GM13976 (cell line): Measurements from ENCODE around the gene NTM.

Experiments used
- DNase-seq: peaks from one replicate; pipeline ENCODE4 v3.0.0; 2012; ENCODE audit warnings: low spot score
- CTCF ChIP-seq: IDR thresholded peaks from 2 replicates; pipeline ENCODE4 v1.5.1; 2012; ENCODE audit warnings: borderline replicate concordance, mild to moderate bottlenecking; ENCODE audit not compliant: insufficient read depth; ENCODE audit errors: extremely low read depth, missing control alignments, control extremely low read depth
- in situ Hi-C: fragments of 300-500 bp; cut with MboI; formaldehyde crosslinking; loops from one replicate; pipeline ENCODE4 v1.12.0; 2022; ENCODE audit warnings: low sequenced_read_pairs, mixed read lengths, inconsistent platforms; ENCODE audit not compliant: unreplicated experiment

Gene NTM

GRCh38 chr11:132226522-132226921 is 856.1 kb downstream of the NTM start:
- in situ Hi-C loops: no loop called here
- no peak for TF ChIP-seq CTCF
- DNase-seq: no peak

- in situ Hi-C loops: no loop called here
- no peak for DNase-seq
Observed at GRCh38 chr11:132228746-132229325, 858.4 kb downstream of the NTM start.

GRCh38 chr11:132231656-132232347 is 861.4 kb downstream of the NTM start:
- in situ Hi-C loops: no loop called here
- no peak for DNase-seq
- TF ChIP-seq CTCF: no peak

More at GRCh38 chr11:132228746-132229325, 858.4 kb downstream of the NTM start:
- TF ChIP-seq CTCF: no peak

- DNase-seq: no peak
- TF ChIP-seq CTCF: no peak
- in situ Hi-C loops: no loop called here
Observed at GRCh38 chr11:132234878-132235277, 864.5 kb downstream of the NTM start.

- no peak for DNase-seq
- in situ Hi-C loops: no loop called here
- TF ChIP-seq CTCF: no peak
Observed at GRCh38 chr11:132237781-132238180, 867.4 kb downstream of the NTM start.

- in situ Hi-C loops: no loop called here
- TF ChIP-seq CTCF: no peak
- DNase-seq: no peak
Observed at GRCh38 chr11:132238331-132238866, 868.0 kb downstream of the NTM start.
